Gastroesophageal sphincter (tissue), 4 donors: ENCODE results near the gene DMD. TPM values are rescaled to one million over a fixed set of nuclear protein-coding genes. Genes with fewer than 3 reads are reported as not detected.

ENCODE experiments used
- ATAC-seq: fragments of 150-250 bp; one replicate; pipeline ENCODE4 v1.9.1; 2016; ENCODE audit warnings: mild to moderate bottlenecking, moderate library complexity
- H3K27ac ChIP-seq, 4 donors: fragments of 200-600 bp; sonication (generic) in 3 of 4; 1 replicate in 3 of 4; 2 replicates in 1 of 4; pipeline ENCODE4 v1.5.1; 2016 to 2019
- H3K27me3 ChIP-seq: fragments of 200-600 bp; sonication (generic); one replicate; pipeline ENCODE4 v1.5.1; 2019
- H3K36me3 ChIP-seq, 2 donors: fragments of 200-600 bp; sonication (generic); one replicate each; pipeline ENCODE4 v1.5.1; 2019; ENCODE audit warnings: control low read depth in 1 of 2
- H3K4me1 ChIP-seq, 3 donors: fragments of 200-600 bp; sonication (generic); 1 replicate in 2 of 3; 2 replicates in 1 of 3; pipeline ENCODE4 v1.5.1; 2016 to 2019; ENCODE audit warnings: control low read depth in 2 of 3
- H3K4me3 ChIP-seq, 2 donors: fragments of 200-600 bp; sonication (generic); one replicate each; pipeline ENCODE4 v1.5.1; 2019; ENCODE audit warnings: mild to moderate bottlenecking in 1 of 2, moderate library complexity in 1 of 2
- H3K9me3 ChIP-seq, 3 donors: fragments of 200-600 bp; sonication (generic); one replicate each; pipeline ENCODE4 v1.5.1; 2017 to 2019; ENCODE audit warnings: control low read depth in 2 of 3
- CTCF ChIP-seq, 4 experiments: fragments of 200-600 bp in 2 of 4; fragments of 450-650 bp in 2 of 4; sonication (generic) in 1 of 4; IDR thresholded peaks; one replicate each; pipeline ENCODE4 v1.5.1; 2017 to 2019; ENCODE audit warnings: antibody characterized with exemption in 4 of 4, mild to moderate bottlenecking in 2 of 4, moderate library complexity in 2 of 4
- EP300 ChIP-seq: sonication (generic); formaldehyde crosslinking; IDR thresholded peaks from one replicate; pipeline ENCODE4 v1.6.1; 2017; ENCODE audit warnings: antibody characterized with exemption, mild to moderate bottlenecking
- POLR2A ChIP-seq, 2 donors: fragments of 450-650 bp; IDR thresholded peaks; one replicate each; pipeline ENCODE4 v1.6.1; 2017; ENCODE audit warnings: antibody characterized with exemption in 2 of 2, mild to moderate bottlenecking in 2 of 2, moderate library complexity in 1 of 2
- POLR2AphosphoS5 ChIP-seq: sonication (generic); formaldehyde crosslinking; IDR thresholded peaks from one replicate; pipeline ENCODE4 v1.6.1; 2017; ENCODE audit warnings: antibody characterized with exemption
- WGBS, 2 donors: methylation state at CpG; one replicate each; pipeline ENCODE4 v1.1.5; 2018; ENCODE audit warnings: low coverage in 1 of 2; 5-methylcytosine and 5-hydroxymethylcytosine counted together
- total RNA-seq, 4 donors: library from RNA; depleted of rRNA; stranded (reverse); fragments of >200 nt; gene quantifications; one replicate each; pipeline ENCODE4 v1.1.0, GENCODE V29; 2016

The DMD gene
- total RNA-seq, 4 donors from 2014 or later = 111 to 225 (median 183) TPM

DNA sequence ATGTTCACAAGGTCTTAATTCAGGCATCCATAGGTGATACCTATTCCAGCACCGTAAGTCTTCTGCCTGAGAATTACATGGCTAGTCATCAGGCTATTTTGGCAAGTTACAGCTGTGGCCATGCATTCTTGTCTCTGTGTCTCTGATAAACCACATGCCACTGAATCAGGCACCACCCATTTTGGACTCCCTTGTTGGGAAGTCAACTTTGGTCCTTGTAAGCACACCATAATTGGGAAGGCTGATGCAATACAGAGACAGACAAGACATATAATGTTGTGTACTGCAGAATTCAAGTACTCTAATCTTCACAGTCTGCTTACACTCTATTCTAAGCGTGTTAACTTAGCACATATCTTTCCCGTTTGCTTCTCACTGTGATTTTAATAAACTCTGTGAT lies 1655.8 kb downstream of the DMD start:
- 78 to 80% methylated on average over 2 to 3 of the region's 3 CpGs for WGBS, 2 donors
- H3K9me3 ChIP-seq = no peaks in the 10 kb centered on the region
- no peaks in the 10 kb centered on the region for H3K4me1 ChIP-seq
- ATAC-seq = no peak
- H3K27me3 ChIP-seq = no peaks in the 10 kb centered on the region
- TF ChIP-seq CTCF (IDR thresholded peaks at IDR 0.05) (no peak), EP300 (no peak), POLR2A (IDR thresholded peaks at IDR 0.05) (no peak), POLR2AphosphoS5 (no peak)
- no peak overlapping the region for H3K27ac ChIP-seq
- no peak overlapping the region for H3K4me3 ChIP-seq
- no peaks in the 10 kb centered on the region for H3K36me3 ChIP-seq

GRCh38 chrX:31551913-31552312 lies 1659.4 kb downstream of the DMD start:
- no peak for ATAC-seq

GRCh38 chrX:31550158-31550557 lies 1661.2 kb downstream of the DMD start:
- Histone ChIP-seq H3K27me3 (no peaks in the 10 kb centered on the region), H3K27ac (no peak overlapping the region), H3K36me3 (no peaks in the 10 kb centered on the region), H3K4me3 (no peak overlapping the region), H3K9me3 (no peaks in the 10 kb centered on the region), H3K4me1 (no peaks in the 10 kb centered on the region)
- no peak for ATAC-seq
- TF ChIP-seq POLR2A (IDR thresholded peaks at IDR 0.05) (no peak), CTCF (IDR thresholded peaks at IDR 0.05) (no peak), POLR2AphosphoS5 (no peak), EP300 (no peak)
- WGBS, 2 donors = 54 to 90% methylated on average over 2 of the region's 2 CpGs

More at GRCh38 chrX:31551913-31552312, 1659.4 kb downstream of the DMD start:
- Histone ChIP-seq H3K27ac (no peak overlapping the region), H3K27me3 (no peaks in the 10 kb centered on the region), H3K9me3 (no peaks in the 10 kb centered on the region), H3K4me1 (no peaks in the 10 kb centered on the region), H3K4me3 (no peak overlapping the region), H3K36me3 (no peaks in the 10 kb centered on the region)
- 93 to 100% methylated on average over 1 to 3 of the region's 4 CpGs for WGBS, 2 donors
- TF ChIP-seq POLR2AphosphoS5 (no peak), POLR2A (IDR thresholded peaks at IDR 0.05) (no peak), EP300 (no peak), CTCF (IDR thresholded peaks at IDR 0.05) (no peak)

GRCh38 chrX:31547816-31548215 lies 1663.5 kb downstream of the DMD start:
- no peak for ATAC-seq
- no peaks in the 10 kb centered on the region for H3K27me3 ChIP-seq
- 69 to 93% methylated on average over 2 of the region's 3 CpGs for WGBS, 2 donors
- TF ChIP-seq POLR2AphosphoS5 (no peak), EP300 (no peak), POLR2A (IDR thresholded peaks at IDR 0.05) (no peak), CTCF (IDR thresholded peaks at IDR 0.05) (no peak)
- no peaks in the 10 kb centered on the region for H3K9me3 ChIP-seq
- no peaks in the 10 kb centered on the region for H3K4me1 ChIP-seq
- no peaks in the 10 kb centered on the region for H3K36me3 ChIP-seq
- no peak overlapping the region for H3K4me3 ChIP-seq
- H3K27ac ChIP-seq = no peak overlapping the region

- no peak for ATAC-seq
- Histone ChIP-seq H3K27me3 (no peaks in the 10 kb centered on the region), H3K4me3 (no peak overlapping the region), H3K9me3 (no peaks in the 10 kb centered on the region), H3K4me1 (no peaks in the 10 kb centered on the region), H3K27ac (no peak overlapping the region), H3K36me3 (no peaks in the 10 kb centered on the region)
- 78 to 89% methylated on average over 3 of the region's 3 CpGs for WGBS, 2 donors
- no peak for TF ChIP-seq EP300
- no peak for TF ChIP-seq CTCF (IDR thresholded peaks at IDR 0.05)
- TF ChIP-seq POLR2A (IDR thresholded peaks at IDR 0.05) = no peak
- TF ChIP-seq POLR2AphosphoS5 = no peak
These were observed 1663.9 kb downstream of the DMD start for GRCh38 chrX:31547416-31547815.
